ENCODE data around the gene P2RX7.
"Not testable (repeated sequence)": the region's sequence is repeated elsewhere in the genome, so short reads cannot be mapped to it uniquely, and the experiment has no call there.

P2RX7 gene

DNA sequence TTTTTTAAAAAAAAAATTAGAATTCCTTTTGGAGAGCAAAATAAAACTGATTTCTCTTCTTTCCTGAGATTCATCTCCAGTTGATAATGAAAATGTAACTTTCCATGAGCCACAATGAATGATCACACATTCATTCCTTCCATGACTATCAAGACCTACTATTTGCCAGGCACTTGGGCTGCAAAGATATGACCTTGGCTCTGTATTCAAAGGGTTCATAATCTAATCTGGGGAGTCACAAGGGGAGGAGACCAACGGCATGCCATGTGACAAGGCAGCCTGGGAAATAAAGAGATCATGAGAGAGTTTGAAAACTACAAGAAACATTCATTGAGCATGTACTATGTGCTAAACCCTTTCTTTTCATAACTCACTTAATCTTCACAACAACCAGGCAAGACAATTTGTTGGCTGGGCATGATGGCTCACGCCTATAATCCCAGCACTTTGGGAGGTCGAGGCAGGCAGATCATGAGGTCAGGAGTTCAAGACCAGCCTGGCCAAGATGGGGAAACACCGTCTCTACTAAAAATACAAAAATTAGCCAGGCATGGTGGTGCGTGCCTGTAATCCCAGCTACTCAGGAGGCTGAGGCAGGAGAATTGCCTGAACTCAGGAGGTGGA is 26.2 kb downstream of the P2RX7 start:
- not testable (repeated sequence) for H3K27me3 ChIP-seq (ENCODE audit: insufficient read depth, low read length); H3K36me3 ChIP-seq (ENCODE audit: insufficient read depth, low read length); H2AFZ ChIP-seq (ENCODE audit: low read depth, low read length); H3K4me1 ChIP-seq (ENCODE audit: insufficient read depth, low read length); H3K9me3 ChIP-seq (ENCODE audit: low read length); H3K4me3 ChIP-seq (ENCODE audit: low read length)

DNA sequence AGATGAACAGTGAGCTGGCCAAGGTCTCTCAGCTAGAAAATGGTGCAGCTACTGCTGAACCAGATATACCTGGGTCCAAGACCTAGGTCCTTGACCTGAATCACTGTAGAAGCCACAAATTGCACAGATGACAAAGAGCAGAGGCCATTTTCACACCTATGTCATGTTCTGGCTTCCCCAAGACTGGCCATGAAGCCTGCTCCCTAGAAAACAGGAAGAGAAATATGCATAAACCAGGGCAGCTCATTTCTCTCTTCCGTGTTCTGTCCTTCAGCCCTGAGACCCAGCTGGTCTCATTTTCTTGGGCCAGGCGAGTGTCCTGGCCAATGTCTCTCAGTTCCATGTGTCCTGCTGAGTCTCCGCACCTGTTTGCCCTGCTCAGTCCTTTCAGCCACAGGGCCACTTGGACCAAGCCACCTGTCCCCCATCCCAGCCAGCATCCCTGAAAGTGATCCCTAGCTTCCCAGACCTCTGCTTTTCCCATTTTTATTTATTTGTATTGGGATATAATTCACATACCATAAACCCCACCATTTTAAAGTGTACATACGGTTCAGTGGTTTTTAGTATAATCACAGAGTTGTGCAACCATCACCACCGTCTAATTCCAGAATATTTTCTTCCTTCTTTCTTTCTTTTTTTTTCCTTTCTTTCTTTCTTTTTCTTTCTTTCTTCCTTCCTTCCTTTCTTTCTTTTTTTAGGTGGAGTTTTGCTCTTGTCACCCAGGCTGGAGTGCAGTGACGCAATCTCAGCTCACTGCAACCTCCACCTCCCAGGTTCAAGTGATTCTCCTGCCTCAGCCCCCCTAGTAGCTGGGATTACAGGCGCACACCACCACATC is 27.0 kb downstream of the P2RX7 start:
- peaks cover 5% of the 10 kb centered on the region for H3K27me3 ChIP-seq (ENCODE audit: insufficient read depth, low read length)
- H3K4me3 ChIP-seq (ENCODE audit: low read length) = no peak overlapping the region
- H2AFZ ChIP-seq (ENCODE audit: low read depth, low read length) = no peak overlapping the region
- no peaks in the 10 kb centered on the region for H3K36me3 ChIP-seq (ENCODE audit: insufficient read depth, low read length)
- no peaks in the 10 kb centered on the region for H3K9me3 ChIP-seq (ENCODE audit: low read length)
- no peaks in the 10 kb centered on the region for H3K4me1 ChIP-seq (ENCODE audit: insufficient read depth, low read length)

DNA sequence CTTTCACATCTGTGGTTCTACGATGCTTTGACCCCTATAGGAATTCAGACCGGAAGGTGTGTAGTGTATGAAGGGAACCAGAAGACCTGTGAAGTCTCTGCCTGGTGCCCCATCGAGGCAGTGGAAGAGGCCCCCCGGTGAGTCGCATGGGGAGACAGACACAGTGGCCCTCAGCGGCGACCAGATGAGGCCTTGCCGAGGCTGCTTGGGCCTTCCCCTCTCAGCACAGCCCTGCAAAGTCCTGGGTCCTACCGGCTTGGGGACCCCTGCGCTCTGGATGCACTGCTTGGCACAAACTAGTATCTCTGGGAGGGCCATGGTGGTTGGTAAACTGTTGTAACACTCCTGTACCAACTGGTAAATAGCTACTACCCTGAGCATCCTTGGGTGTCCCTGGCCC is 29.7 kb downstream of the P2RX7 start:
- no peaks in the 10 kb centered on the region for H3K27me3 ChIP-seq (ENCODE audit: insufficient read depth, low read length)
- no peaks in the 10 kb centered on the region for H3K4me1 ChIP-seq (ENCODE audit: insufficient read depth, low read length)
- H3K36me3 ChIP-seq (ENCODE audit: insufficient read depth, low read length) = no peaks in the 10 kb centered on the region
- H2AFZ ChIP-seq (ENCODE audit: low read depth, low read length) = no peak overlapping the region
- H3K4me3 ChIP-seq (ENCODE audit: low read length) = no peak overlapping the region
- no peaks in the 10 kb centered on the region for H3K9me3 ChIP-seq (ENCODE audit: low read length)

- no peak overlapping the region for H3K4me3 ChIP-seq (ENCODE audit: low read length)
- no peaks in the 10 kb centered on the region for H3K27me3 ChIP-seq (ENCODE audit: insufficient read depth, low read length)
These were observed 30.3 kb downstream of the P2RX7 start for GRCh38 chr12:121162985-121163384.

GRCh38 chr12:121164839-121165238 is 32.2 kb downstream of the P2RX7 start:
- H3K27me3 ChIP-seq (ENCODE audit: insufficient read depth, low read length); H3K4me3 ChIP-seq (ENCODE audit: low read length); H2AFZ ChIP-seq (ENCODE audit: low read depth, low read length); H3K4me1 ChIP-seq (ENCODE audit: insufficient read depth, low read length); H3K9me3 ChIP-seq (ENCODE audit: low read length); H3K36me3 ChIP-seq (ENCODE audit: insufficient read depth, low read length): not testable (repeated sequence)

More at GRCh38 chr12:121162985-121163384, 30.3 kb downstream of the P2RX7 start:
- no peaks in the 10 kb centered on the region for H3K36me3 ChIP-seq (ENCODE audit: insufficient read depth, low read length)
- H2AFZ ChIP-seq (ENCODE audit: low read depth, low read length) = no peak overlapping the region
- H3K4me1 ChIP-seq (ENCODE audit: insufficient read depth, low read length) = no peaks in the 10 kb centered on the region
- no peaks in the 10 kb centered on the region for H3K9me3 ChIP-seq (ENCODE audit: low read length)

GRCh38 chr12:121165316-121165715 is 32.6 kb downstream of the P2RX7 start:
- no peaks in the 10 kb centered on the region for H3K36me3 ChIP-seq (ENCODE audit: insufficient read depth, low read length)
- no peaks in the 10 kb centered on the region for H3K4me1 ChIP-seq (ENCODE audit: insufficient read depth, low read length)
- no peaks in the 10 kb centered on the region for H3K9me3 ChIP-seq (ENCODE audit: low read length)
- H3K27me3 ChIP-seq (ENCODE audit: insufficient read depth, low read length) = no peaks in the 10 kb centered on the region
- H2AFZ ChIP-seq (ENCODE audit: low read depth, low read length) = no peak overlapping the region
- no peak overlapping the region for H3K4me3 ChIP-seq (ENCODE audit: low read length)

DNA sequence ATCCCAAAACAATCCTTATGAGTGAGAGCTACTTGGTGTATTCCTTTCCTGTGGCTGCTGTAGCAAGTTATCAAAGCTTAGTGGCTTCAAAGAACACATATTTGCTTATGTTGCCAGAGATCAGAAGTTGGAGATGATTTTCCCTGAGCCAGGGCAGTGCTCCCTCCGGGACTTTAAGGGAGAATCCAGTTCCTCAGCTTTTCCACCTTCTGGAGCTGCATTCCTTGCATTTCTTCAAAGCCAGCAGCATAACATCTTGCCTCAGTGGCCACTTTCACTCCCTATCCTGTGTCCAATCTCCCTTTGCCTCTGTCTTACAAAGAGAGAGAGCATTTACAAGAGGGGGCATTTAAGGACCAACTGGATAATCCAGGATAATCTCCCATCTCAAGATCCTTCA is 33.7 kb downstream of the P2RX7 start:
- Histone ChIP-seq H3K4me3 (ENCODE audit: low read length) (no peak overlapping the region), H2AFZ (ENCODE audit: low read depth, low read length) (no peak overlapping the region), H3K9me3 (ENCODE audit: low read length) (no peaks in the 10 kb centered on the region), H3K27me3 (ENCODE audit: insufficient read depth, low read length) (no peaks in the 10 kb centered on the region), H3K4me1 (ENCODE audit: insufficient read depth, low read length) (no peaks in the 10 kb centered on the region), H3K36me3 (ENCODE audit: insufficient read depth, low read length) (no peaks in the 10 kb centered on the region)

DNA sequence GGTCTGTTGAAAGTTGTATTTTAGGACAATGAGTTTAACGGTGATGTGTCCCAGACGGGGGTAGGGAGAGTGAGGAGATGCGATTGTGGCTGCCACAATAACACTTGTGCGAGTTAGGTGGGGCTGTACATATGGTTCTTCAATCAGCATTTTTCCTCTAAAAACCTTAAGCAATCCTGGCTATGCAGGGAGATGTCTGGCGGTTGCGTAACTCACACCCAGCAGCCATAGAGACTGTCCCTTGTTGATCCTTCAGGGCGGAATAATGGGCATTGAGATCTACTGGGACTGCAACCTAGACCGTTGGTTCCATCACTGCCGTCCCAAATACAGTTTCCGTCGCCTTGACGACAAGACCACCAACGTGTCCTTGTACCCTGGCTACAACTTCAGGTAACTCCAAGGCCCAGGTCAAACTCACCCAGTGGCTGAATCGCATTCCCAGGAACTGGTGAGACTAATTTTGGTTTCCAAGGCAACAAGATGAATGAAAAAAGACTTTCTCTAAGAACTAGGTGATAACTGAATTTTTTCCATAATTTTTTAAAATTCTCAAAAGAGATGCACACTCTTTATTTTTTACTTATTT is 34.6 kb downstream of the P2RX7 start:
- H3K4me1 ChIP-seq (ENCODE audit: insufficient read depth, low read length) = no peaks in the 10 kb centered on the region
- no peak overlapping the region for H2AFZ ChIP-seq (ENCODE audit: low read depth, low read length)
- no peaks in the 10 kb centered on the region for H3K36me3 ChIP-seq (ENCODE audit: insufficient read depth, low read length)
- no peak overlapping the region for H3K4me3 ChIP-seq (ENCODE audit: low read length)
- no peaks in the 10 kb centered on the region for H3K27me3 ChIP-seq (ENCODE audit: insufficient read depth, low read length)
- H3K9me3 ChIP-seq (ENCODE audit: low read length) = no peaks in the 10 kb centered on the region

GRCh38 chr12:121167951-121168350 is 35.3 kb downstream of the P2RX7 start:
- no peaks in the 10 kb centered on the region for H3K4me1 ChIP-seq (ENCODE audit: insufficient read depth, low read length)
- no peaks in the 10 kb centered on the region for H3K36me3 ChIP-seq (ENCODE audit: insufficient read depth, low read length)
- H3K4me3 ChIP-seq (ENCODE audit: low read length) = no peak overlapping the region
- H2AFZ ChIP-seq (ENCODE audit: low read depth, low read length) = no peak overlapping the region
- no peaks in the 10 kb centered on the region for H3K9me3 ChIP-seq (ENCODE audit: low read length)
- H3K27me3 ChIP-seq (ENCODE audit: insufficient read depth, low read length) = no peaks in the 10 kb centered on the region

DNA sequence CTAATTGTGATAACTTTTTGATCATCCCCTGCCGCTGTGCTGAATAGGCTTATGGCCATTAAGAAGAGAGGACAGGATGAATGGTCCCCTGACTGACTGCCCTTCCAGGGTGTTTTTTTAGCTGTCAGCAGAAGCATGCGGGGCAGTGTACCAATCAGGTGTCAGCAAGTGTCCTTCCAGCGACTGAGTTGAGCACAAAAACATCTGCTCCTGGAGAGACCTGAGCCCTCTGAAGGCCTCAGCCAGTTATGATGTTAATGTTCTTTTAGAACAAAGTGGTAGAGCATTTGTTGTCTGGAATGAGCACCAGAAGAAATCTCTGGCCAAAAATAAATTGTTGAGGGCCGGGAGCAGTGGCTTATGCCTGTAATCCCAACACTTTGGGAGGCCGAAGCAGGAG is 37.5 kb downstream of the P2RX7 start:
- no peaks in the 10 kb centered on the region for H3K36me3 ChIP-seq (ENCODE audit: insufficient read depth, low read length)
- no peaks in the 10 kb centered on the region for H3K4me1 ChIP-seq (ENCODE audit: insufficient read depth, low read length)
- H3K27me3 ChIP-seq (ENCODE audit: insufficient read depth, low read length) = peaks cover 3% of the 10 kb centered on the region
- no peak overlapping the region for H3K4me3 ChIP-seq (ENCODE audit: low read length)
- no peaks in the 10 kb centered on the region for H3K9me3 ChIP-seq (ENCODE audit: low read length)
- H2AFZ ChIP-seq (ENCODE audit: low read depth, low read length) = no peak overlapping the region

DNA sequence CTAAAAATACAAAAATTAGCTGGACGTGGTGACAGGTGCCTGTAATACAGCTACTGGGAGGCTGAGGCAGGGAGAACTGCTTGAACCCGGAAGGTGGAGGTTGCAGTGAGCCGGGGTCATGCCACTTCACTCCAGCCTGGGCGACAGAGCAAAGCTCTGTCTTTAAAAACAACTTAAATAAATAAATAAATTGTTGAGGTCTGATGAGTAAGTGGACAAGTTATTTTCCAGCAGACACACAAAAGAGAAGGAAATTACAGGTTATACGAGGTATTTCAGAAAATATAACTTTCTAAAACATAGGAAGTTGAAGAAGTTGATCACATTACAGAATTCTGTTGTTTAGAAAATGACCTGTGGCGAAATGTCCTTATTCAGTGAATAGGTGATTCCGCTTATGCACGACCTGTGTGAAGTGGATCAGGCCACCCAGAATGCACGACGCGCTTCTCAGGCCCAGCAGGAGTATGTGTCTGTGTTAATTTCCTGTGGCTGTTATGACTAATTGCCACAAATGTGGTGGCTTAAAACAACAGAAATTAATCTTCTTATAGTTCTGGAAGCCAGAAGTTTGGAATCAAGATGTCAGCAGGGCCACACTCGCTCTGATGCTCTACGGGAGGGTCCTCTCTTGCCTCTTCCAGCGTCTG is 38.1 kb downstream of the P2RX7 start:
- Histone ChIP-seq H2AFZ (ENCODE audit: low read depth, low read length) (no peak overlapping the region), H3K9me3 (ENCODE audit: low read length) (no peaks in the 10 kb centered on the region), H3K4me3 (ENCODE audit: low read length) (no peak overlapping the region), H3K4me1 (ENCODE audit: insufficient read depth, low read length) (no peaks in the 10 kb centered on the region), H3K27me3 (ENCODE audit: insufficient read depth, low read length) (peaks cover 3% of the 10 kb centered on the region), H3K36me3 (ENCODE audit: insufficient read depth, low read length) (no peaks in the 10 kb centered on the region)

- Histone ChIP-seq H3K36me3 (ENCODE audit: insufficient read depth, low read length) (no peaks in the 10 kb centered on the region), H3K4me1 (ENCODE audit: insufficient read depth, low read length) (no peaks in the 10 kb centered on the region), H3K9me3 (ENCODE audit: low read length) (no peaks in the 10 kb centered on the region), H3K27me3 (ENCODE audit: insufficient read depth, low read length) (peaks cover 6% of the 10 kb centered on the region), H2AFZ (ENCODE audit: low read depth, low read length) (no peak overlapping the region), H3K4me3 (ENCODE audit: low read length) (no peak overlapping the region)
These were observed 39.5 kb downstream of the P2RX7 start for GRCh38 chr12:121172145-121172544.
